Stimulated activated naive CD4-positive, alpha-beta T cell (primary cell): ENCODE data around the gene GOLGA3.
"Not testable (repeated sequence)": the region's sequence is repeated elsewhere in the genome, so short reads cannot be mapped to it uniquely, and the experiment has no call there.

ENCODE experiments used
- DNase-seq, 6 experiments: peaks; one replicate each; lab custom pipeline; 2025; lab: John Stamatoyannopoulos, UW

The GOLGA3 gene

GRCh38 chr12:132779781-132780353, 48.8 kb downstream of the GOLGA3 start:
- DNase-seq = no peak

GRCh38 chr12:132777614-132778013, 51.1 kb downstream of the GOLGA3 start:
- no peak for DNase-seq

GRCh38 chr12:132776816-132777568, 51.7 kb downstream of the GOLGA3 start:
- no peak for DNase-seq

GRCh38 chr12:132776230-132776625, 52.4 kb downstream of the GOLGA3 start:
- not testable (repeated sequence) for DNase-seq

GRCh38 chr12:132775502-132776229, 53.0 kb downstream of the GOLGA3 start:
- no peak for DNase-seq

- no peak for DNase-seq
These were observed 53.9 kb downstream of the GOLGA3 start for GRCh38 chr12:132774646-132775275.

- DNase-seq = no peak
These were observed 54.5 kb downstream of the GOLGA3 start for GRCh38 chr12:132774159-132774558.

GRCh38 chr12:132773077-132773955, 55.4 kb downstream of the GOLGA3 start:
- DNase-seq = peak; percentile 25 to 67 (median 46)

- no peak for DNase-seq
These were observed 56.1 kb downstream of the GOLGA3 start for GRCh38 chr12:132772606-132773005.

GRCh38 chr12:132771126-132771838, 57.4 kb downstream of the GOLGA3 start:
- DNase-seq = peak; percentile 38 to 71 (median 64)

GRCh38 chr12:132766380-132767085, 62.1 kb downstream of the GOLGA3 start:
- no peak for DNase-seq

GRCh38 chr12:132765361-132765760, 63.3 kb downstream of the GOLGA3 start:
- DNase-seq = no peak

- no peak for DNase-seq
These were observed 64.4 kb downstream of the GOLGA3 start for GRCh38 chr12:132764231-132764630.

- DNase-seq = peak; percentile 71 to 87 (median 77)
These were observed 66.6 kb downstream of the GOLGA3 start for GRCh38 chr12:132761921-132762583.

- DNase-seq = peak; percentile 34 to 72 (median 44)
These were observed 67.4 kb downstream of the GOLGA3 start, which contains the start of gene ANKLE2 for GRCh38 chr12:132761032-132761920. ANKLE2 (minus strand) TSS chr12:132761832; CDS start chr12:132761798, 34 bp downstream.

GRCh38 chr12:132759359-132759758, 69.3 kb downstream of the GOLGA3 start:
- DNase-seq = no peak

GRCh38 chr12:132758825-132759224, 69.8 kb downstream of the GOLGA3 start:
- DNase-seq = not testable (repeated sequence)

GRCh38 chr12:132754160-132754932, 74.3 kb downstream of the GOLGA3 start:
- no peak for DNase-seq
